ENCODE results near the gene SOX21.

The SOX21 gene

DNA sequence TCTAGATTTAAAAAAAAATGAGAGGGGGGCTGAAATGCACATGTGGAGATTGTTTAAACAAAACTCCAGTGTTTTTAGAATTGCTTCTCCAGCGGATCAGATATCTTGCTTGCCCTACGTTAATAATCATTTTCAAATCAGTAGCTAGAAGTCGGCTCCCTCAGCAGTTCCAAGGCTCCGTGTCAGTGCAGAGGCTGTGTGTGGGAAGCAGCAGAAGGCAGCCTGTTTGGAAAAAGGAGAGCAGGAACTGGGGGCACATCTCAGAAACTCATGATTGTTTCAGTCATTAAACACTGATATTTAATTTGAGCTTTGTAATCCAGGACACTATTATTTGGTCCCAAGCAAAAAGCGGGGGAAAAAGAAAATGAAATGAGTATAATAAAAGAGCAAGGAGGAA lies 50.9 kb downstream of the SOX21 start:
- TF ChIP-seq EZH2 (IDR thresholded peaks at IDR 0.05; ENCODE audit: borderline replicate concordance, low read length), result no peak
- TF ChIP-seq, protein P1, sequence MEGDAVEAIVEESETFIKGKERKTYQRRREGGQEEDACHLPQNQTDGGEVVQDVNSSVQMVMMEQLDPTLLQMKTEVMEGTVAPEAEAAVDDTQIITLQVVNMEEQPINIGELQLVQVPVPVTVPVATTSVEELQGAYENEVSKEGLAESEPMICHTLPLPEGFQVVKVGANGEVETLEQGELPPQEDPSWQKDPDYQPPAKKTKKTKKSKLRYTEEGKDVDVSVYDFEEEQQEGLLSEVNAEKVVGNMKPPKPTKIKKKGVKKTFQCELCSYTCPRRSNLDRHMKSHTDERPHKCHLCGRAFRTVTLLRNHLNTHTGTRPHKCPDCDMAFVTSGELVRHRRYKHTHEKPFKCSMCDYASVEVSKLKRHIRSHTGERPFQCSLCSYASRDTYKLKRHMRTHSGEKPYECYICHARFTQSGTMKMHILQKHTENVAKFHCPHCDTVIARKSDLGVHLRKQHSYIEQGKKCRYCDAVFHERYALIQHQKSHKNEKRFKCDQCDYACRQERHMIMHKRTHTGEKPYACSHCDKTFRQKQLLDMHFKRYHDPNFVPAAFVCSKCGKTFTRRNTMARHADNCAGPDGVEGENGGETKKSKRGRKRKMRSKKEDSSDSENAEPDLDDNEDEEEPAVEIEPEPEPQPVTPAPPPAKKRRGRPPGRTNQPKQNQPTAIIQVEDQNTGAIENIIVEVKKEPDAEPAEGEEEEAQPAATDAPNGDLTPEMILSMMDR (IDR thresholded peaks at IDR 0.05; ENCODE audit: low read length), result no peak
- no peaks in the 10 kb centered on the region for H3F3A ChIP-seq (ENCODE audit: insufficient read depth, low read length)
- no peaks in the 10 kb centered on the region for H4K20me1 ChIP-seq (ENCODE audit: insufficient read depth, low read length)
- no peaks in the 10 kb centered on the region for H3K9me3 ChIP-seq (ENCODE audit: low read length)
- no peaks in the 10 kb centered on the region for H3K79me2 ChIP-seq (ENCODE audit: insufficient read depth, low read length)
- no peaks in the 10 kb centered on the region for H3K4me1 ChIP-seq (ENCODE audit: insufficient read depth, low read length, severe bottlenecking)
- no peaks in the 10 kb centered on the region for H3K9me2 ChIP-seq (ENCODE audit: low read depth, low read length)
- no peak overlapping the region for H3K4me3 ChIP-seq (ENCODE audit: low read depth, low read length, poor library complexity, severe bottlenecking)
- H3K27ac ChIP-seq (ENCODE audit: low read depth, low read length, poor library complexity, severe bottlenecking), result no peak overlapping the region
- H3K27me3 ChIP-seq (ENCODE audit: insufficient read depth, low read length), result peaks cover 5% of the 10 kb centered on the region; the same call in 1 of the 2 replicates
- H2AFZ ChIP-seq (ENCODE audit: low read length), result no peak overlapping the region
- no peak overlapping the region for H3K9ac ChIP-seq (ENCODE audit: low read length)
- H3K4me2 ChIP-seq (ENCODE audit: low read length), result no peak overlapping the region
- H3K36me3 ChIP-seq (ENCODE audit: insufficient read depth, low read length), result no peaks in the 10 kb centered on the region

DNA sequence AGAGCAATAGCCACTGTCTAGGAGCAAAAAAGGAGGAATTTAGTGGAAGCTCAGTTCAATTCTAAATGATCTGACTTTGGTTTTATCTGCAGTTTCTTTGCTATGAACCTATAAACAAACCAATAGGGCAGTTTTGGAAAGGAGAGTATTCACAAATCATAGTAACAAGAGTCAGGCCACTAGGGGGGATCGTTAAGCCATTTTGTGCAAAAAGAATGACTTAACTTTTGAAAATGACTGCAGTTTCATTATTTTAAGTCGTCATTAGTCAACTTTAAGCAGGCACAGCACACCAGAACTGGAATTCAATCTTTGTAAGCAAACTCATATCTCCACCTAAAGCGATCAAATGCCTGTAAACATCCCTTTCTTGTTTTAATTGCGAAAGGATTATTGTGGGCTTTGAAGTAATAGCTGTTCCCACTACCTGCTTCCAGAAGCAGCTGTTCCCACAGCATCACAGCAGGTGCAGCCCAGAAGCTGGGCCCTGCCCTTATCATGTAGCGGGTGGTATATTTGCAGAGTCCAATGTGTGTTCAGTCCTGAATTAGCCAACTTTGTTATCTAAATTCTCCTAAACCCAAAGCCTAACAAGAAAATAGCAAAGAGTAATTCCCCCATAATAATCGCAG lies 51.5 kb downstream of the SOX21 start:
- H3K79me2 ChIP-seq (ENCODE audit: insufficient read depth, low read length), result no peaks in the 10 kb centered on the region
- no peak overlapping the region for H3K27ac ChIP-seq (ENCODE audit: low read depth, low read length, poor library complexity, severe bottlenecking)
- H3K27me3 ChIP-seq (ENCODE audit: insufficient read depth, low read length), result peaks cover 5% of the 10 kb centered on the region; the same call in 1 of the 2 replicates
- no peak overlapping the region for H3K4me2 ChIP-seq (ENCODE audit: low read length)
- H3F3A ChIP-seq (ENCODE audit: insufficient read depth, low read length), result no peaks in the 10 kb centered on the region
- TF ChIP-seq, protein P1 (IDR thresholded peaks at IDR 0.05; ENCODE audit: low read length), result peak; percentile 56; the same call in 1 of the 2 replicates
- TF ChIP-seq EZH2 (IDR thresholded peaks at IDR 0.05; ENCODE audit: borderline replicate concordance, low read length), result no peak
- no peak overlapping the region for H2AFZ ChIP-seq (ENCODE audit: low read length)
- no peak overlapping the region for H3K9ac ChIP-seq (ENCODE audit: low read length)
- H3K4me3 ChIP-seq (ENCODE audit: low read depth, low read length, poor library complexity, severe bottlenecking), result no peak overlapping the region
- no peaks in the 10 kb centered on the region for H3K36me3 ChIP-seq (ENCODE audit: insufficient read depth, low read length)
- H3K9me2 ChIP-seq (ENCODE audit: low read depth, low read length), result no peaks in the 10 kb centered on the region
- H4K20me1 ChIP-seq (ENCODE audit: insufficient read depth, low read length), result no peaks in the 10 kb centered on the region
- no peaks in the 10 kb centered on the region for H3K9me3 ChIP-seq (ENCODE audit: low read length)
- no peaks in the 10 kb centered on the region for H3K4me1 ChIP-seq (ENCODE audit: insufficient read depth, low read length, severe bottlenecking)
